ENCODE measurements around the gene REC8. TPM values are rescaled to one million over a fixed set of nuclear protein-coding genes. Genes with fewer than 3 reads are reported as not detected.

Gene REC8
- total RNA-seq, 1 donor from 2014 or later = 46.3 TPM

DNA sequence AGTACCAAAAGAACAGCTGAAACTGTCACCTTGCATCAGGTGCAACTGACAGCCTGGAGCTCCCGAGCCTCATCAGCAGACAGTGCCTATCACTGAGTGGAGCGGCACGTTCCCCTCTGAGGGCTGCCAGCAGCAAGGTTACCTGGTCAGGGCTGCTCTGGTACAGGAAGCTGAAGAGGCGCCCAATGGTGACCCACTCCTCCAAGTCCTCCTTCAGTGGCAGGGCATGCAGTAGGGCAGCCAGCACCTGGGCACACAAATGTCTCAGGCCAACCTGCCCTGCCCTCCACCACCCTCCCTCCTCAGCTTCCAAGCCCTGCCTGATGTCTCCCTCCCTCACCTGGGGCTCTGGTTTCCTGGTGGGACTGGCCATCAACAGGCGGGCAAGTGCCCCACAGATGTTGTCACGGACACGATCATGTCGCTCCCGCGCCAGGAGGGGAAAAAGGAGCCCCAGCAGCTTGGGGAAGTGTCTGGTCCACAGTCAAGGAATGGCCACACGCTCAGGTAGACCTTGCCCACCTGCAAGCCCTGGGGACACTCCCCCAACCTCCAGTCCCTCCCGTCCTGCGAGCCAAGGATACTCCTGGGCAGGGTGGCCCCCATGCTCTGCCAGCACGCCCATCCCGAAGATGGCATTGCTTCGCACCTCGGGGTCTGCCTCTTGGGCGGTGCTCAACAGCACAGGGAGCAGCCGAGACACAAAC is 9.6 kb downstream of the REC8 start:
- DNase-seq (ENCODE audit: extremely low read depth, low read depth, low spot score) = no peak

DNA sequence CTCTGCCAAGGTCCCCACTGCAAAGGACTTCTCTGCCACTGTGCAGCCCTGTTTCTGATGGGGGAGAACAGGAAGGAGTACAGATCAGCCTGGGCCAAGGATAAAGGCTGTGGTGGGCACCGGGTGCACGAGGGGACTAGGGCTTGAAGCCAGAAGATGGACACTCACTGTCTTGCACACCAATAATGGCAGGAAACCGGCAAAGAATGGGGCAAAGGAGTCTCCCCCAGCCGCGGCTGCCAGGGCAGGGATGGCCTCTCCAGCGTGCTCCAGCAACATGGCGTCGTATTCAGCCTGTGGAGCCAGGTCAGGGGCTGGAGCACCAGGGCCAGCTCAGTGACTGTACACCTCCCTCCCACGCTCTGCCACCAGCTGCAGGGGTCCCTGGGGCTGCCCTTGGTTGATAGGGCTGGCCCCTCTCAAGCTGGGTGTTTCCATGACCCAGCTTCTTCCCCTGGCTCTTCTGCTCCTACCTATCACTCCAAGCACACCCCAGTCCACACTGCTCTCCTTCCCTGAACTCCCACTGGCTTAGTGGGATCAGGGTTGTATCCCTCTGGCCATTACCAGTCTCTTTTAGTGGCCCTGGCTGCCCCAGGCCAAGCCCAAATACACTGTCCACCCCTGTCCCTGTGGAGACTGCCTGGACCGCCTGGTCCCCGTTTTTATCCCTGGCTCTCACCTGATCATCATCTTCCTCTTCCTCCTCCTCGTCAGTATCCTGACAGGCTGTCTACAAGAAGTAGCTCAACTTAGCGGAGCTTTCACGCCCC is 10.4 kb downstream of the REC8 start:
- DNase-seq (ENCODE audit: extremely low read depth, low read depth, low spot score) = no peak

DNA sequence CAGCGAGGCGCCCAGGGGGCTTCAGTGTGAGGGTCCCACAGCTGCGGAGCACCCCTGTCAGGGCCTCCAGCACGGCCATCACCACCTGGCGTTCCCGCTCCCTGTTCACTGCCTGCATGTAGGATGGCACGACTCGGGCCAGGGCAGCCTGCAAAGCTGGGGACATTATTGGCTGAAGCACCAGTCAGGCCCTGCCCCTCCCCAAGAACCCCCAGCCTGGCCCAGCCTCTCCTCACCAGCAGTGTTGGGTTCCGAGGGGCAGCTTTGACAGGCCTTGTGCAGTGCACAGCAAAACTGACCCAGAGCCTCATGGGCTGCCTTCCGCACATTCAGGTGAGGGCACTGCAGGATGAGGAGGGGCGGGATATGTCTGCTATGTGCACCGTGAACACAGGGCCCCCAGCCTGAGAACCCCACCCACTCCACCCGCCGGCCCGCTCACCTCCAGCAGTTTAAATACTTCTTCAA is 11.2 kb downstream of the REC8 start:
- no peak for DNase-seq (ENCODE audit: extremely low read depth, low read depth, low spot score)

DNA sequence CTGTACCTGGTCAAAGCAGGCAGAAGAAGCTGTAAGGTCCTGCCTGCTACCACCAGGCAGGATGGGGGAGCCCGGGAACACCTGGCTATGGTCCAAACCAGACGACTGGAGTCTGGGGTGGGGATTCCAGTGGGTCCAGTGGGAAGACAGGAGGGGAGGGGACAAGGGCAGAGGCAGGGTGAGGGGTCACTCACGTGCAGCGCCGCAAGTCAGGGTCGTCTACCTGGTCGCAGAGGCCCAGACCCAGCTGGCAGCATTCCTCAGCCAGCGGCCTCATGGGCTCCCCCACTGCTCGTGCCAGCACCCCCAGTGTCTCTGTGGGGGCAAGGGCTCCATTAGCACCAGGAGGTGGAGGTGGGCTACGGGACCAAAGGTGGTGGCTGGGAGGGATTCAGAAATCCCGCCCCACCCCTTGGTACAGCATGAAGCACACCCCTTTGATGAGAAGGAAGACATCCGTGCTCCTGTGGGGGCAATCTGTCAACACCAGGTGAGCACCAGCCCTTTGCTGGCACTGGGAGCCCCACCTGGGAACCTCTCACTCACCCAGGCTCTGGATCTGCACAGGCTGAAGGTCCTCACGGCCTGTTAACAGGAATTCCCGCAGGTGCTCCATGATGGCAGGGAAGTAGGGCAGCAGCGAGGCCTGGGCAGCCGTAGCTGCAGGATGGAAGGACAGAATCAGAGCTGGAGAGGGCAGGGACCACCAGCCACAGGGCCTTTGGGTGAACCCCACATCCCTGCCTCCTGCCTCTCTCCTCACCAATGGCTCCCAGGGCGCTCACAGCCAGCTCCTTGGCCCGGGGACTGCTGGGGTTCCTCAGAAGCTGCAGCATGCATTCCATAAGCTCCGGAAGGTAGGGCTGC is 12.5 kb downstream of the REC8 start:
- DNase-seq (ENCODE audit: extremely low read depth, low read depth, low spot score) = no peak

DNA sequence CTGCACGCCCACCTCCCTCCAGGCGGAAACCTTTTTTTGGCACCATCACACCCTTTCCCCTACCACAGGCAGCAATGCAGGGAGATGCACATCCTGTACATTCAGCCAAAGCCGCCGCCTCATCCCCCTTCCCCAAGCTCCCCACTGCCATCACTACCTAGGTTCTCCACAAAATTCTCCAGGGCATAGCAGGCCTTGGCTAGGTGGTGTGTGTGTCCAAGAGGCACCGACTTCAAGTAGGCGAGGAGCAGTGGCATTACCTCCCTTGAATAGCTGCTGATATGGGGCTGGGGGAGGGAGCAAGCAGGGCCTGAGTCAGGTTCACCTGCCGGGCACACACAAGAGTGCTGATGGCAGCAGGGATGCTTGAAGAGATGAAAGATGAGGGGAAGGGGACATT is 13.1 kb downstream of the REC8 start:
- DNase-seq (ENCODE audit: extremely low read depth, low read depth, low spot score) = no peak

DNA sequence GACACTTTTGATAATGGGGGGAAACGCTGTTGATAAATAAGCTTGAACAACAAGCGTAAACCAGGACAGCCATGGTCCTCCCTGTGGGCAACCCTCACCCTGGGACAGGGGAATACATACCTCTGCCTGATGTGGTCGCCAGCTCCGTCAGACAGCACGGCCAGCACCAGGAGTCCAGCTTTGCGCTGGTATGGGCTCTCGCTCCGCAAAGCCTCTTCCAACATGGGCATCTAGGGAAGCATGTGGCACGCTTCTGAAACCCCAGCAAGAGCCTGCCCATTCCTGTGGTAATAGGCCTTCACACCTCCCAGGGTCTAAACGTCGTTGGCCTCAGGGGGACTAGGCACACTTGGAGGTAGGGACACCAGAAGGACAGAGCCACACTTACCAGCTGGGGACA is 13.9 kb downstream of the REC8 start:
- DNase-seq (ENCODE audit: extremely low read depth, low read depth, low spot score) = no peak

DNA sequence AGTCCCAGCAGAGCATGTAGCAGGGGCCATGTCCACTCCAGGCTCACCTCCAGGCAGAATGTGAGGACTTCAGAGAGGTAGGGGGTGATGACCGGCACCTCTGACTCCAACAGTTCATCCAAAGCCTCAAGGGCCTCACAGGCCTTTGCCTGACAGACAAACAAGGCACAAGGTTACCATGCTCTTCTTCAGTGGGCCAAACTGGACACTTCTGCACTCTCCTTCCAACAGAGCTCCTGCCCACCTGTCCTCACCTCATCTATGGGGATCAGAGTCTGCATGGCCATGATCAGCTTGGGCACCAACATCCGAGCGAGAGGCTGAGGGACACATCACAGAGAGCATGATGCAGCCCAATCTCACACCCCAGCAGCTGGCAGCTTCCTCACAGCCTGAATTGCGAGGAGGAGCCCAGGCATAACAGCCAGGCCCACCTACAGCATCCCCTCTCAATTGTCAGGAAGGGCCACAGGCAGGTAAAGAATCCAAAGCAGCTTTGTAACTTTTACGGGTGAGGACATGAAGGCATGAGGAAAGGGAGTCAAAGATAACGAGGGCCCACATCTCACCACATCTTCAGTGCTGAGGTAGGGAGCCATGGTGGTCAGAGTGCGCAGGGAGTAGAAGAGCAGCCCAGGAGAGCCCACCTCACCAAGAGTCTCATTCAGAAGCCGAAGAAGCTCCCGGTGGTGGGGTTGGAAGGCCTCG is 15.1 kb downstream of the REC8 start:
- DNase-seq (ENCODE audit: extremely low read depth, low read depth, low spot score) = no peak

DNA sequence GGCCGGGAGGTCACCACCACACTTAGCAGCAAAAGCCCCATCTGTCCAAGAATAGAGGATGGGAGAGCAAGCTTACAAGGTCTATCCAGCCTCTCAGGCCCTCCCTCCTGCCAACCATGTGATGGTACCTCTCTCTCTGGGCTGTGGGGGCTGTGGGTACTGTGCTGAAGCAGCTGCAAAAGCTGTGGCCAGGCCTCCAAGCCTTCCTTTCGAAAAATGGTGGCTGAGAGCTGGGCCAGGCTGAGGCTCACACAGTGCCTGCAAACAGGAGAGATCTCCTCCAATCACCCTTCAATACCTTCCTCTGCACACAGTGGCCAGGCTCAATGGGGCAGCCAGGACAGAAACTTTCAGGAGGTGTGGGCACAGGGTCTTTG is 15.6 kb downstream of the REC8 start:
- DNase-seq (ENCODE audit: extremely low read depth, low read depth, low spot score) = no peak

DNA sequence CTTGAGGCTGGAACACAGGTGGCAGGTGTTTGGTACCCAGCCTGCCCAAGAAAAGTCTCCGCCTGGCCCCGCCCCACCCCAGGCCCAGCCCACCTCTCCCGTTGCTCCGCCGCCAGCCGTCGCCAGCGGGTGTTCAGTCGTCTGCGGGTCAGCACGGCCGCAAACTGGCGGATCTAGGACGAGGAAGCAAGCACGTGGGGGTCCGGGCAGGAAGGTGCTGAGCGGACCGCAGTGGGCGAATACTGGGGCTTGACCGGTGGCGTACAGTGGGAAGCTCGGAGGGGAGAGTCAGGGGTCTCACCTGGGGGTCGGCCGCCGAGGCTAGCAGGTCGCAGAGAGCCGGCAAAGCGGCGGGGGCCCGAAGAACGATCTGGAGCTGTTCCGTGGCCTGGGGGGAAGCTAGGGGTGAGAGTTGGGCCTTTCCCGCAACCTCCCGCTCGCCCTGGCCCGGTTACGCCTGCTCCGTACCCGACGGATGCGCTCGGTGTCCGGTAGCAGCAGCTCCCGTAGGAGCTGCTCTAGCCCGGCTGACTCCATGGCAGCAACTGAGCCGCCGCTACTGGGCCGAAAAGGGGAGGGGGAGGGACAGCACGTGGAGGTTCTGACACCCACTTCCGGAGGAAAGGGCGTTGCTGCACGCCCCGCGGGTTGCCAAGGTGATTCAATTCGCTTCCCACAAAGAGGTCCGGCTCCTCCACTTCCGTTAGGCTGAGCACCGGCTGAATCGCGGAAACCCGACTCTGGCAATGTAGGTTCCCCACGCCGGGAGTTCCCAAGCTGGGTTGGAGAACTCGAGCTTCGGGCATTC is 16.6 kb downstream of the REC8 start, which contains the start of gene IPO4:
IPO4 (minus strand) TSS at position 566 of the 808 bp plus-strand sequence; CDS start at position 537, 29 bp downstream.
- peak; percentile 88 for DNase-seq (ENCODE audit: extremely low read depth, low read depth, low spot score)

DNA sequence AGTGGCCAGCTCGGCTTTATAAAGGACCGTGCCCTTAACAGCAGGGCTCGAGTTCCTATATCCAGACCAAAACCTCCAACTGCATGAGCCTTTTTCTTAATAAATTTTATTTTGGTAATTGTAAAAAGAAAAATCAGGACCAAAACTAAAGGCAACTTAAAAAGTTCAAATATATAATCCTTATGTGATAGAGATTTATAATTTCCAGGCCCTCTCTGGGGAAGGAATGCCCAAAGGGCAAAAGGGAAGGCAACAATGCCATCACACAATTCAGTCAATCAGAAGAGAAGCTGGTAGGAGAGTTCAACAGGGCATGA is 17.1 kb downstream of the REC8 start:
- no peak for DNase-seq (ENCODE audit: extremely low read depth, low read depth, low spot score)

DNA sequence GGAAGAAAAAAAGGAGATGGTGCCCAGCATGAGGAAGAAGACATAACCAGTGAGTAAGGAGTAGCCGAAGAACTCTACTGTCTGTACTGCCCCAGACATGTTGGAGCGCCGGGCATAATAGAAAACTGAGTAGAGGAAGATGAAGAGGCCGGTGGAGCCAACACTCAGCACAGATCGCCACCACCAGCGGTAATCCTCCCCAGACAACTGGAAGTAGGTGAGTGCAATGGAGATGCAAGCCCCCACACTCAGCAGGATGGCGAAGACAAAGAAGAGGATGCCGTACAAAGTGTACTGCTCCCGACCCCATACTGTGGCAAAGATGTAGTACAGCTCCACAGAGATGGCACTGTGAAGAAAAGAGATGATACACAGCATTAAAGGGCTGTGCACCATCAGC is 17.6 kb downstream of the REC8 start:
- DNase-seq (ENCODE audit: extremely low read depth, low read depth, low spot score) = no peak

DNA sequence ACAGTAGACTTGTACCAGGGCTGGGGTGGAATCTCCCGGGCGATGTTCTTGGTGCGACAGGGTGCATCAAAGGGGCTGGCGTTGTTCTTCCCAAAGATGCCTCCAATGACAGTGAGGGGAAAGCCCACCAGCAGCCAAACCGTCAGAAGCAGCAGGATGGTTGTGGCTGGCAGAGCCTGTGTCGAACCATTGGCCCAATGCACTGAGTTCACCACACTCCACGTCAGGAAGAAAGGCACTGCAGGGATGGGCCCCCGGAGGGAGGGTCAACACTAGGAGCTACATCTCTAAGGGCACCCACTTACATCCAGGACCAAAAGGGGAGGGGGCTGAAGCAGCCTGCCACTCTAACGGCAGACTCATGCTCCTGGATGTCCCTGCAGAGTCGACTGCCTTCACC is 18.5 kb downstream of the REC8 start:
- DNase-seq (ENCODE audit: extremely low read depth, low read depth, low spot score) = no peak

DNA sequence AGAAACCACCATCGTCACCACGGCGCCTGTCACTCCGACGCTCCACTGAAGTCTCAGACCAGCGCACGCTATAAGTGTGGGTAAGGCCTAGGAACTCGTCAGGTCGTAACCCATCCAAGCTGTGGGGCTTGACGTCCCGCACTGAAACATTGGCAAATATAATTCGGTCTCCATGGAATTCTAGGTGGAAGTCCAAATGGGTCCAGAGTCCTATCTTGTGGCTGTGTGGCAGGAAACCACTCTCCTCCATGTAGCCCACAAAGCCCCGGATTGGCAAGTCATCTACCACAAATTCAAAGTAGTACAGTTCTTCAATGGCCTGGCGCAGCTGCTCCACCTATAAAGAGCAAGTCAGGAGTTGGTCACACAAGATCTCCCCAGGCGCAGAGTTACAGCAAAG is 21.1 kb downstream of the REC8 start:
- no peak for DNase-seq (ENCODE audit: extremely low read depth, low read depth, low spot score)

DNA sequence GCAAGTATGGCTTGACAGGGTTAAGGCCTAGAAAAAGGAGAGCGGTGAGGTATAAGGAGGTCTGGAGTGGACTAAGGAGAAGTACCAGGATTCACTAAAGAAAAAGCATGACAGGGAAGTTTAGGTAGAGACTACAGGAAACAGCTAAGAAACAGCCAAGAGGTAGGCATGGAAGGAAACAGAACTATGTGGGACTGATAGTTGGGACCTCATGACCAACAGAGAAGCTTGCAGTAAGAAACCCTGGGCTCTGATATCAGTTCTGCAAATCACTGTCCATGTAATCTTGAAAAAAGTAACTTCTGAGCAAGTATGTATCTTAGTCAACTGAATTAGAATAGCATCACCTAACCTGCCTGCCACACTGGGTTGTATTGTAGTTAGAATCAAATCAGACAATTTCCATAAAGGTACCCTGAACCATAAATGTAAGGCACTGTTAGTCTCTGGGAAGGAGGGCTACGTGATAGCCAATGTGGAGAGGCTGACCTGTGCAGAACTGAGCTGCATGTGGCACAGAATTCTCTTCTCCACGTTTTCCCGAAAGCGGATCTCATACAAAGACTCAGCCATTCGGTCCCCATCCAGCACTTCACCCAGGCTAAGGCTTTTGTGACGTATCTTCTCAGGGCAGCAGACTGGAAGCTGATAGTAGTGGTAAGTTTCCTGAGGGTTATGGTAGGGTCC is 22.4 kb downstream of the REC8 start:
- no peak for DNase-seq (ENCODE audit: extremely low read depth, low read depth, low spot score)

DNA sequence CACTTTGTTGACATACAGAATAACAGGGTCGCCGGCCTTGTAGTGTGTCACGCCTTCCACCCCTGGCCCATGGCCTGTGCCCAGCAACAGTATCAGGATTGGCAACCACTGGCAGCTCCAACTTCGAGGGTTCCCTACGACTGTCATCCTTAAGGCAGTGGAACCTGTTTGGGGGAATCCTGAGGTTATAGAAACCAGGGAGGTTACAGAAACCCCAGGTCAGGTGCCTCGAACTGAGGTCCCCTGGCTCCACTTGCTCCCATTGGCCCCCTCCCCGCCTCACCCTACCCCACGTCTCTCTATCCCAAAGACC is 22.9 kb downstream of the REC8 start:
- DNase-seq (ENCODE audit: extremely low read depth, low read depth, low spot score) = no peak

DNA sequence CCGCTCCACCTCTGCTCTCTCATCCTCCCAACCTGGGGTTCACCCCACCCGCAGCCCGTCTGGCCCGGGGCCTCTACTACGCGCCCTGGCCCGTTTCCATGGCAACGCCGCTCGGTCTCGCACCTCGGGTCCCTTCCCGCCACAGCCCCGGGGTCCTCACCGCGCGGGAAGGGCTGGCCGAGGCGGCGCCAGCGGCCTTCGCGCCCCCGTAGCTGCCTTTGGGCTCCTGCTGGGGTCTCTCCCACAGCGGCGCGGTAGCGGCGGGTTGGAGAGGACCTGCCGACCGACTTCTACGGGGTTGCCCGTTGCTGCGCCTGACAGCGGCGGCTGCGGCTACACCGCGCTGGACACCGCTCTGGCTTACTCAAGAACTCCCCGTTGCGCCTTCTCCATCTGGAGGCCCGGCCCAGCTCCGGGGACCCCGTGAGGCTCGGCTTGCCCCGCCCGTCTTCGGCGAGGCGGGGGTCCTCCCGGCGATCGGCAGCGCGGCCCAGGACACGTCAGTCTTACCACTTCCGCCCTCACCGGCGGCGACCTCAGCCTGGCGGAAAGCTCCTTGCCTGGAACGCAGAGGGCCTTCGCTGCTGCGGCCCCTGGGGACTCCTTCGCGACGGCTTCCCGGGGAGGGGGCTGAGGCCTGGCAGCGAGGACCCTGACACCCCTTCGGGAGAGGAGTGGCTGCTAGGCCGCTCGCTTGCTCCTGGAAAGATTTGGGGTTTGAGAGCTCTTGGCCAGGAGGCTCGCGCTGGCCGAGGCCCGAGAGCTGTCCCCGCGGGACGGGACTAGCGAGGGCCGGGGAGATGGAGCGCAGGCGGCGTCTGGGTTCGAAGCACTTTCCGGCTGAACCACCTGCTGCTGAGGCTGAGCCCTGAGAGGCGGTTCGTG is 23.5 kb downstream of the REC8 start, which contains the start of gene TM9SF1:
TM9SF1 (minus strand) TSS at position 256 of the 885 bp plus-strand sequence. CDS start 422 bp downstream, outside the sequence.
- no peak for DNase-seq (ENCODE audit: extremely low read depth, low read depth, low spot score)

DNA sequence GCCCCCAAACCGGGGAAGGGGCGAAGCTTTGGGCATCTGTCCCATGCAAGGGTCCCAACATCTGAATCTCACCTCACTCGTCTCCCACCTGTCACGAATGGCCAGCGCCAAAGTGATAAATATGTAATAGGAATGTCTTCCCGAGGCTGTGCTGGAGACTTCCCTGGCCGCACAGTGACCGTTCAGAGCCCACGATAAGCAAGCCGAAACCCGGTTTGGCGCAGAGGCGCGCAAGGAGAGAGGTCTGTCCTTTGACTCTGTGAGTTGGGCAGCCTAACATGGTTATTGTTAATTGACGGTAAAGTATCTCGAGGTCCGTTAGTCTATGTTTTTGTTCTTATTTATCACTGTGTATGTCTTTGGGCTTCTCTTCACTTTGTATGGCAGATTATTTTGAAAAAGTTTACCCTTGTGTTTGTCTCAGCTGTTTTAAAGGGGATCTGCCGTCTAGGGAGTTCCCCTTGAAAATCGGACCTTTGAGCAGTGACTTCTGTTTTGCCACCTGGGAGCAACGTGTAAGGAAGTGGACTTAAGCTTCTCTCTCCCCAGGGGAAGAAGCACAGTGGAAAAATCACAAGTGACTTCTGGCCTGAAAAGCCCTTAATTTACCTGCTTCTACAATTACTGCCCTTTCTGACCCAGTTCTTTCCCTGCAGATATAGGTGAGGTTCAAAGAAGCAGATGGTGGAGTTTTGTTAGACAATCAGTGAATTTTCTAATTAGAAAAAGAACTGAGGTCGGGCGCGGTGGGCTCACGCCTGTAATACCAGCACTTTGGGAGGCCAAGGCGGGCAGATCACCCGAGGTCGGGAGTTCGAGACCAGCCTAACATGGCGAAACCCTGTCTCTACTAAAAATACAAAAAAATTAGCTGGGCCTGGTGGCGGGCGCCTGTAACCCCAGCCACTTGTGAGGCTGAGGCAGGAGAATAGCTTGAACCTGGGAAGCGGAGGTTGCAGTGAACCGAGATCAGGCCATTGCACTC is 24.5 kb downstream of the REC8 start:
- no peak for DNase-seq (ENCODE audit: extremely low read depth, low read depth, low spot score)
